Sigmoid colon (tissue), 7 donors: ENCODE results near the gene TTLL11. TPM values are rescaled to one million over a fixed set of nuclear protein-coding genes. Genes with fewer than 3 reads are reported as not detected.

Experiments used
- DNase-seq: peaks from one replicate; pipeline ENCODE4 v3.0.0-alpha.2; 2019
- H3K27ac ChIP-seq, 4 donors: fragments of 200-600 bp; sonication (generic); one replicate each; pipeline ENCODE4 v1.5.1; 2016 to 2019; ENCODE audit warnings: mild to moderate bottlenecking in 1 of 4
- H3K27me3 ChIP-seq, 3 donors: fragments of 200-600 bp; sonication (generic); one replicate each; pipeline ENCODE4 v1.5.1; 2019; ENCODE audit warnings: mild to moderate bottlenecking in 1 of 3
- H3K36me3 ChIP-seq, 4 donors: fragments of 200-600 bp; sonication (generic); one replicate each; pipeline ENCODE4 v1.5.1; 2016 to 2019
- H3K4me1 ChIP-seq, 4 donors: fragments of 200-600 bp; sonication (generic); one replicate each; pipeline ENCODE4 v1.5.1; 2017 to 2019
- H3K4me3 ChIP-seq, 4 donors: fragments of 200-600 bp; sonication (generic); one replicate each; pipeline ENCODE4 v1.5.1; 2017 to 2019; ENCODE audit warnings: mild to moderate bottlenecking in 2 of 4, moderate library complexity in 1 of 4
- H3K9me3 ChIP-seq, 4 donors: fragments of 200-600 bp in 3 of 4; sonication (generic) in 3 of 4; one replicate each; pipeline versions ENCODE4 v1.5.1 to v1.6.1; 2013 to 2019
- EP300 ChIP-seq, 4 donors: sonication (generic); formaldehyde crosslinking; IDR thresholded peaks; one replicate each; pipeline ENCODE4 v1.6.1; 2017; ENCODE audit warnings: antibody characterized with exemption in 4 of 4
- POLR2A ChIP-seq, 2 donors: fragments of 450-650 bp; IDR thresholded peaks; one replicate each; pipeline ENCODE4 v1.6.1; 2016; ENCODE audit warnings: antibody characterized with exemption in 2 of 2, mild to moderate bottlenecking in 2 of 2, moderate library complexity in 2 of 2
- POLR2AphosphoS5 ChIP-seq, 4 donors: sonication (generic); formaldehyde crosslinking; IDR thresholded peaks; one replicate each; pipeline ENCODE4 v1.6.1; 2017; ENCODE audit warnings: antibody characterized with exemption in 4 of 4
- WGBS, 2 donors: extraction: QIAGEN DNeasy Blood & Tissue Kit; methylation state at CpG; one replicate each; pipeline ENCODE4 v1.1.7; 2013; 5-methylcytosine and 5-hydroxymethylcytosine counted together
- intact Hi-C: fragments of 100-400 bp; cut with DNase I; formaldehyde crosslinking; loops from one replicate; pipeline ENCODE4 v1.15.1; 2023
- polyA plus RNA-seq, 3 donors: library from polyadenylated mRNA; stranded (reverse); fragments of 200-250 nt; gene quantifications; one replicate each; pipeline ENCODE4 v1.2.3, GENCODE V29; 2013
- total RNA-seq, 4 donors: library from RNA; depleted of rRNA; stranded (reverse); fragments of >200 nt; gene quantifications; one replicate each; pipeline ENCODE4 v1.1.0, GENCODE V29; 2016
- TF ChIP-seq, protein P1 (sequence below), 4 experiments: fragments of 450-650 bp in 3 of 4; fragments of 200-600 bp in 1 of 4; IDR thresholded peaks; one replicate each; pipeline ENCODE4 v1.5.1; 2016 to 2019; ENCODE audit warnings: antibody characterized with exemption in 4 of 4, mild to moderate bottlenecking in 3 of 4, moderate library complexity in 2 of 4
- donor health status: healthy with polysubstance abuse.
- donor health status: Bipolar disorder and iron deficiency.
- donor health status: healthy.

TTLL11 gene
- total and polyA plus RNA-seq, 7 donors = 4.2 to 40.7 (median 27.6) TPM

GRCh38 chr9:121788686-121789366, 304.3 kb downstream of the TTLL11 start:
- no peaks in the 10 kb centered on the region for H3K9me3 ChIP-seq
- peaks cover 0 to 1% (median 0%) of the 10 kb centered on the region in 4 donors for H3K4me1 ChIP-seq
- peaks cover 4 to 26% (median 5%) of the 10 kb centered on the region in 4 donors for H3K36me3 ChIP-seq
- no peak overlapping the region for H3K4me3 ChIP-seq
- H3K27me3 ChIP-seq = no peaks in the 10 kb centered on the region
- intact Hi-C loops = no loop called here
- WGBS, 2 donors = 90 to 91% methylated on average over 15 of the region's 15 CpGs
- no peak overlapping the region for H3K27ac ChIP-seq
- no peak for DNase-seq
- TF ChIP-seq POLR2A (IDR thresholded peaks at IDR 0.05) (no peak), EP300 (IDR thresholded peaks at IDR 0.05) (no peak), POLR2AphosphoS5 (IDR thresholded peaks at IDR 0.05) (no peak)
- TF ChIP-seq, protein P1, sequence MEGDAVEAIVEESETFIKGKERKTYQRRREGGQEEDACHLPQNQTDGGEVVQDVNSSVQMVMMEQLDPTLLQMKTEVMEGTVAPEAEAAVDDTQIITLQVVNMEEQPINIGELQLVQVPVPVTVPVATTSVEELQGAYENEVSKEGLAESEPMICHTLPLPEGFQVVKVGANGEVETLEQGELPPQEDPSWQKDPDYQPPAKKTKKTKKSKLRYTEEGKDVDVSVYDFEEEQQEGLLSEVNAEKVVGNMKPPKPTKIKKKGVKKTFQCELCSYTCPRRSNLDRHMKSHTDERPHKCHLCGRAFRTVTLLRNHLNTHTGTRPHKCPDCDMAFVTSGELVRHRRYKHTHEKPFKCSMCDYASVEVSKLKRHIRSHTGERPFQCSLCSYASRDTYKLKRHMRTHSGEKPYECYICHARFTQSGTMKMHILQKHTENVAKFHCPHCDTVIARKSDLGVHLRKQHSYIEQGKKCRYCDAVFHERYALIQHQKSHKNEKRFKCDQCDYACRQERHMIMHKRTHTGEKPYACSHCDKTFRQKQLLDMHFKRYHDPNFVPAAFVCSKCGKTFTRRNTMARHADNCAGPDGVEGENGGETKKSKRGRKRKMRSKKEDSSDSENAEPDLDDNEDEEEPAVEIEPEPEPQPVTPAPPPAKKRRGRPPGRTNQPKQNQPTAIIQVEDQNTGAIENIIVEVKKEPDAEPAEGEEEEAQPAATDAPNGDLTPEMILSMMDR (IDR thresholded peaks at IDR 0.05) = no peak

GRCh38 chr9:121786998-121787422, 306.1 kb downstream of the TTLL11 start:
- intact Hi-C loops = no loop called here
- Histone ChIP-seq H3K9me3 (no peaks in the 10 kb centered on the region), H3K27ac (no peak overlapping the region), H3K27me3 (no peaks in the 10 kb centered on the region), H3K4me3 (no peak overlapping the region), H3K36me3 (peaks cover 18 to 44% (median 21%) of the 10 kb centered on the region in 4 donors), H3K4me1 (peaks cover 0 to 7% (median 0%) of the 10 kb centered on the region in 4 donors)
- DNase-seq = no peak
- no peak for TF ChIP-seq POLR2AphosphoS5 (IDR thresholded peaks at IDR 0.05)
- TF ChIP-seq POLR2A (IDR thresholded peaks at IDR 0.05) = no peak
- TF ChIP-seq, protein P1 (IDR thresholded peaks at IDR 0.05) = no peak
- TF ChIP-seq EP300 (IDR thresholded peaks at IDR 0.05) = no peak
- 86 to 90% methylated on average over 8 of the region's 8 CpGs for WGBS, 2 donors

DNA sequence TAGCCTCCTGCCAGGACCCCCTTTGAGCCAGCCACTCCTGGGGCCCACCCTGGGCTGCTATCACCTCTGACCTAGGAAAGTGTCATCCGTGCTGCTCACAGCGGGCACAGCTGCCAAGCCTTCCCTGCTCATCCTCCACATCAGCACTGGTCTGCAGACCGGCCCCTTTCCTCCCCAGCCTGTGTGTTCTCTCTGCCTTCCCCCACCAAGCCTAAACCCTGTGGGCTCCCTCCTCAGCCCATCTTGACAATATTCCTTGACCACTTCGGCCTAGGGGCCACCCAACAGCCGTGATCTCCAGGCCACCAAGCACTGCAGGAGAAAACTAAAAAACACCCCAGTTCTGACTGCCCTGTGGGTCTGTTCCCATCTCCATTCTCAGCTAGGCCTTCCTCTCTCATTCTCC, 306.6 kb downstream of the TTLL11 start:
- no peaks in the 10 kb centered on the region for H3K27me3 ChIP-seq
- WGBS, 2 donors = 85 to 88% methylated on average over 5 of the region's 5 CpGs
- TF ChIP-seq POLR2AphosphoS5 (IDR thresholded peaks at IDR 0.05) = no peak
- no peak for TF ChIP-seq POLR2A (IDR thresholded peaks at IDR 0.05)
- no peak for TF ChIP-seq EP300 (IDR thresholded peaks at IDR 0.05)
- TF ChIP-seq, protein P1 (IDR thresholded peaks at IDR 0.05) = no peak
- peaks cover 21 to 48% (median 26%) of the 10 kb centered on the region in 4 donors for H3K36me3 ChIP-seq
- no peak for DNase-seq
- intact Hi-C loops = no loop called here
- H3K27ac ChIP-seq = no peak overlapping the region
- H3K9me3 ChIP-seq = no peaks in the 10 kb centered on the region
- peaks cover 0 to 7% (median 0%) of the 10 kb centered on the region in 4 donors for H3K4me1 ChIP-seq
- H3K4me3 ChIP-seq = no peak overlapping the region

- no peaks in the 10 kb centered on the region for H3K9me3 ChIP-seq
- H3K36me3 ChIP-seq = peaks cover 27 to 55% (median 32%) of the 10 kb centered on the region in 4 donors
- no peak overlapping the region for H3K4me3 ChIP-seq
- no peak overlapping the region for H3K27ac ChIP-seq
- intact Hi-C loops = no loop called here
- peaks cover 0 to 7% (median 0%) of the 10 kb centered on the region in 4 donors for H3K4me1 ChIP-seq
- DNase-seq = no peak
- 84 to 90% methylated on average over 11 of the region's 11 CpGs for WGBS, 2 donors
- H3K27me3 ChIP-seq = no peaks in the 10 kb centered on the region
- TF ChIP-seq POLR2A (IDR thresholded peaks at IDR 0.05) (no peak), POLR2AphosphoS5 (IDR thresholded peaks at IDR 0.05) (no peak), EP300 (IDR thresholded peaks at IDR 0.05) (no peak)
- TF ChIP-seq, protein P1 (IDR thresholded peaks at IDR 0.05) = no peak
Observed at GRCh38 chr9:121785673-121786542, 307.2 kb downstream of the TTLL11 start.
